NCI-H526 treated with DMSO at 0.1 percent for 48 hours (cell line): ENCODE measurements around the gene PEX6.

ENCODE experiments used
- DNase-seq: peaks from one replicate; lab custom pipeline; 2025; lab: John Stamatoyannopoulos, UW

The PEX6 gene

GRCh38 chr6:42933205-42933604 lies 45.8 kb downstream of the PEX6 start:
- DNase-seq, result no peak

GRCh38 chr6:42932412-42932811 lies 46.6 kb downstream of the PEX6 start:
- no peak for DNase-seq

- peak; percentile 44 for DNase-seq
Measured at GRCh38 chr6:42929821-42930360, 49.1 kb downstream of the PEX6 start.

GRCh38 chr6:42928986-42929820 lies 49.8 kb downstream of the PEX6 start, which contains the start of gene CNPY3:
Gene CNPY3 (plus strand): TSS chr6:42929480. CDS start chr6:42929571, 91 bp downstream.
- DNase-seq, result peak; percentile 96

GRCh38 chr6:42925248-42925857 lies 53.6 kb downstream of the PEX6 start:
- DNase-seq, result no peak

- DNase-seq, result no peak
Measured at GRCh38 chr6:42923666-42924065, 55.3 kb downstream of the PEX6 start.

GRCh38 chr6:42921801-42922200 lies 57.2 kb downstream of the PEX6 start:
- no peak for DNase-seq

GRCh38 chr6:42916288-42916687 lies 62.7 kb downstream of the PEX6 start:
- no peak for DNase-seq

GRCh38 chr6:42915732-42916131 lies 63.2 kb downstream of the PEX6 start, which contains the start of gene PTCRA:
Gene PTCRA (plus strand): TSS chr6:42916053. CDS start chr6:42916070, 17 bp downstream.
- DNase-seq, result no peak

- DNase-seq, result no peak
Measured at GRCh38 chr6:42914546-42914945, 64.4 kb downstream of the PEX6 start.
